C4-2B (cell line): ENCODE results near the gene RFTN1.

Experiments used
- H3K27ac ChIP-seq: fragments of 450-650 bp; 2 replicates; pipeline ENCODE4 v1.5.1; 2017
- CTCF ChIP-seq: fragments of 450-650 bp; conservative IDR thresholded peaks from 2 replicates; pipeline ENCODE4 v1.5.1; 2017; ENCODE audit warnings: mild to moderate bottlenecking
- ZFX ChIP-seq: fragments of 450-650 bp; IDR thresholded peaks from 2 replicates; pipeline ENCODE4 v1.6.1; 2017

The RFTN1 gene

GRCh38 chr3:16449369-16449768 is 64.1 kb downstream of the RFTN1 start:
- H3K27ac ChIP-seq = no peak overlapping the region
- no peak for TF ChIP-seq ZFX
- no peak for TF ChIP-seq CTCF

GRCh38 chr3:16448639-16449070 is 64.8 kb downstream of the RFTN1 start:
- H3K27ac ChIP-seq = no peak overlapping the region
- TF ChIP-seq CTCF (no peak), ZFX (no peak)

GRCh38 chr3:16447135-16447534 is 66.4 kb downstream of the RFTN1 start:
- TF ChIP-seq ZFX = no peak
- TF ChIP-seq CTCF = no peak
- no peak overlapping the region for H3K27ac ChIP-seq

GRCh38 chr3:16444344-16444743 is 69.2 kb downstream of the RFTN1 start:
- H3K27ac ChIP-seq = no peak overlapping the region
- no peak for TF ChIP-seq ZFX
- no peak for TF ChIP-seq CTCF

- no peak for TF ChIP-seq CTCF
- TF ChIP-seq ZFX = no peak
- no peak overlapping the region for H3K27ac ChIP-seq
Observed at GRCh38 chr3:16442730-16443129, 70.8 kb downstream of the RFTN1 start.

- TF ChIP-seq CTCF = no peak
- no peak for TF ChIP-seq ZFX
- H3K27ac ChIP-seq = no peak overlapping the region
Observed at GRCh38 chr3:16441371-16441875, 72.1 kb downstream of the RFTN1 start.

GRCh38 chr3:16439848-16440708 is 73.4 kb downstream of the RFTN1 start:
- TF ChIP-seq CTCF = no peak
- no peak for TF ChIP-seq ZFX
- H3K27ac ChIP-seq = no peak overlapping the region
